Lower leg skin (tissue), 4 donors: ENCODE results near the gene BRSK1. TPM values are rescaled to one million over a fixed set of nuclear protein-coding genes. Genes with fewer than 3 reads are reported as not detected.

ENCODE experiments used
- DNase-seq, 2 donors: peaks; one replicate each; pipeline ENCODE4 v3.0.0-alpha.2; 2019; ENCODE audit warnings: low spot score in 2 of 2
- H3K4me3 ChIP-seq: fragments of 200-600 bp; sonication (generic); 2 replicates; pipeline ENCODE4 v1.5.1; 2017; ENCODE audit warnings: mild to moderate bottlenecking, low read depth; ENCODE audit not compliant: poor library complexity, severe bottlenecking
- CTCF ChIP-seq, 3 donors: fragments of 450-650 bp; IDR thresholded peaks; one replicate each; pipeline ENCODE4 v1.5.1; 2016; ENCODE audit warnings: antibody characterized with exemption in 3 of 3, mild to moderate bottlenecking in 3 of 3, moderate library complexity in 2 of 3
- POLR2A ChIP-seq, 2 donors: fragments of 450-650 bp; IDR thresholded peaks; one replicate each; pipeline ENCODE4 v1.6.1; 2016 to 2017; ENCODE audit warnings: antibody characterized with exemption in 2 of 2, mild to moderate bottlenecking in 1 of 2, moderate library complexity in 1 of 2
- WGBS, 2 donors: methylation state at CpG; one replicate each; pipeline ENCODE4 v1.1.5; 2018; 5-methylcytosine and 5-hydroxymethylcytosine counted together
- intact Hi-C: fragments of 100-400 bp; cut with DNase I; formaldehyde crosslinking; loops from one replicate; pipeline ENCODE4 v1.15.0; 2023; ENCODE audit warnings: low total_unique reads
- total RNA-seq, 4 donors: library from RNA; depleted of rRNA; stranded (reverse); fragments of >200 nt; gene quantifications; one replicate each; pipeline ENCODE4 v1.1.0, GENCODE V29; 2016

Gene BRSK1
- 1 to 10 TPM in 1 of 4 donors, under 1 TPM in 1, not detected in 2; 0.44 to 4.6 TPM for total RNA-seq

GRCh38 chr19:55283548-55284377 lies at the start of gene BRSK1:
TSS of gene BRSK1 (plus strand) at chr19:55283997. CDS start at chr19:55284443, 446 bp downstream.
- no peak for DNase-seq
- WGBS, 2 donors, result 10 to 12% methylated on average over 14 to 21 of the region's 44 CpGs
- intact Hi-C loops, result no loop called here
- no peak within 1 kb of the TSS for H3K4me3 ChIP-seq
- TF ChIP-seq POLR2A (IDR thresholded peaks at IDR 0.05) (no peak), CTCF (IDR thresholded peaks at IDR 0.05) (no peak)

- 87 to 96% methylated on average over 8 of the region's 8 CpGs for WGBS, 2 donors
- intact Hi-C loops, result no loop called here
- no peak for DNase-seq
- TF ChIP-seq CTCF (IDR thresholded peaks at IDR 0.05) (no peak), POLR2A (IDR thresholded peaks at IDR 0.05) (no peak)
- H3K4me3 ChIP-seq, result no peak overlapping the region
Measured at GRCh38 chr19:55238030-55238429, 45.8 kb upstream of the BRSK1 start.

- no peak for DNase-seq
- no peak for TF ChIP-seq POLR2A (IDR thresholded peaks at IDR 0.05)
- TF ChIP-seq CTCF (IDR thresholded peaks at IDR 0.05), result no peak
- no peak overlapping the region for H3K4me3 ChIP-seq
- intact Hi-C loops, result no loop called here
- WGBS, 2 donors, result 87 to 90% methylated on average over 10 to 12 of the region's 12 CpGs
Measured at GRCh38 chr19:55239004-55239403, 44.8 kb upstream of the BRSK1 start.

GRCh38 chr19:55240713-55241020 lies 43.1 kb upstream of the BRSK1 start:
- intact Hi-C loops, result no loop called here
- 84 to 92% methylated on average over 6 of the region's 6 CpGs for WGBS, 2 donors
- H3K4me3 ChIP-seq, result no peak overlapping the region
- no peak for DNase-seq
- TF ChIP-seq CTCF (IDR thresholded peaks at IDR 0.05) (no peak), POLR2A (IDR thresholded peaks at IDR 0.05) (no peak)

GRCh38 chr19:55241143-55241934 lies 42.5 kb upstream of the BRSK1 start:
- no peak for DNase-seq
- intact Hi-C loops, result no loop called here
- no peak for TF ChIP-seq POLR2A (IDR thresholded peaks at IDR 0.05)
- TF ChIP-seq CTCF (IDR thresholded peaks at IDR 0.05), result no peak
- WGBS, 2 donors, result 92% methylated on average over 25 to 37 of the region's 37 CpGs
- H3K4me3 ChIP-seq, result no peak overlapping the region
